ENCODE data around the gene LRRFIP2.

The LRRFIP2 gene

GRCh38 chr3:37039161-37039846 is 135.1 kb downstream of the LRRFIP2 start:
- TF ChIP-seq, protein P1, sequence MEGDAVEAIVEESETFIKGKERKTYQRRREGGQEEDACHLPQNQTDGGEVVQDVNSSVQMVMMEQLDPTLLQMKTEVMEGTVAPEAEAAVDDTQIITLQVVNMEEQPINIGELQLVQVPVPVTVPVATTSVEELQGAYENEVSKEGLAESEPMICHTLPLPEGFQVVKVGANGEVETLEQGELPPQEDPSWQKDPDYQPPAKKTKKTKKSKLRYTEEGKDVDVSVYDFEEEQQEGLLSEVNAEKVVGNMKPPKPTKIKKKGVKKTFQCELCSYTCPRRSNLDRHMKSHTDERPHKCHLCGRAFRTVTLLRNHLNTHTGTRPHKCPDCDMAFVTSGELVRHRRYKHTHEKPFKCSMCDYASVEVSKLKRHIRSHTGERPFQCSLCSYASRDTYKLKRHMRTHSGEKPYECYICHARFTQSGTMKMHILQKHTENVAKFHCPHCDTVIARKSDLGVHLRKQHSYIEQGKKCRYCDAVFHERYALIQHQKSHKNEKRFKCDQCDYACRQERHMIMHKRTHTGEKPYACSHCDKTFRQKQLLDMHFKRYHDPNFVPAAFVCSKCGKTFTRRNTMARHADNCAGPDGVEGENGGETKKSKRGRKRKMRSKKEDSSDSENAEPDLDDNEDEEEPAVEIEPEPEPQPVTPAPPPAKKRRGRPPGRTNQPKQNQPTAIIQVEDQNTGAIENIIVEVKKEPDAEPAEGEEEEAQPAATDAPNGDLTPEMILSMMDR (conservative IDR thresholded peaks at IDR 0.05), result no peak
- no peak for TF ChIP-seq ZFX (IDR thresholded peaks at IDR 0.05)
- H3K27ac ChIP-seq, result no peak overlapping the region

DNA sequence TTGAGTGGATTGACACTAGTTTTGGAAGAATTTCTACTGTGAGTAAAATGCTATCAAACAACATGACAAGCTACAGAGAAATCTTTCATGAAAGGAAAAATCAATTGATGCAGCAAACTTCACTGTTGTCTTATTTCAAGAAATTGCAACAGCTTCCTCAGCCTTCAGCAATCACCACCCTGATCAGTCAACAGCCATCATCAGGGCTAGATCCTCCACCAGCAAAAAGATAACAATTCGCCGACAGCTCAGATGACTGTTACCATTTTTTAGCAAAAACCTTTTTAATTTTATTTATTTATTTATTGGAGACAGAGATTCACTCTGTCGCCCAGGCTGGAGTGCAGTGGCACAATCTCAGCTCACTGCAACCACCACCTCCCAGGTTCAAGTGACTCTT is 137.0 kb downstream of the LRRFIP2 start:
- TF ChIP-seq ZFX (IDR thresholded peaks at IDR 0.05), result no peak
- TF ChIP-seq, protein P1 (conservative IDR thresholded peaks at IDR 0.05), result no peak
- H3K27ac ChIP-seq, result no peak overlapping the region

GRCh38 chr3:37032961-37033360 is 141.4 kb downstream of the LRRFIP2 start:
- no peak for TF ChIP-seq ZFX (IDR thresholded peaks at IDR 0.05)
- TF ChIP-seq, protein P1 (conservative IDR thresholded peaks at IDR 0.05), result no peak
- H3K27ac ChIP-seq, result no peak overlapping the region

DNA sequence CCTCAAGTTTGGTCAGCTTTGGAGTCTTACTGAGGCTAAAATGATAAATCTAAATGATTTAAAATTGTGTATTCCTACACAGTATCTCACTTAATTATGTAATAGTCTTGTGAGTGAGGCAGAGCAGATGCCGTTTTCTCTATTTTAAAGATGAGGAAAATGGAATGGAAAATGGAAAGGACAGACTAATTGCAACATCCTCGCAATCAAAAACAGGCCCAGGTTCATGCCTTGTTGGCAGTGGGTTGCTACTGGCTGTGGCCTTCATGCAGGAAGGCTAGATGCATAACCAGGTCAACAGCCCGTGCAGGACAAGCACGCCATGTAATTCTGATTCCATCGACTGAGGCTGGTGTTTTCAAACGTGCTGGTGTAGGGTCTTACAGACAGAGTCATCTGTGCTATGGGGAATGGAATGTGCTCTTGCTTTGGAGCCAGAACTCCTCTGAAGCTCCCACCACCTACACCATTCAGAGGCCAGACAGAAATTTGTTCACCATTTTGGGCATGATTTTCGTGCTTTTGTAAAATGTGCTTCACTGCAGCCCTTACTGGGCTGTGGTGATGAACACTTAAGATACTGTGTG is 143.2 kb downstream of the LRRFIP2 start:
- H3K27ac ChIP-seq, result no peak overlapping the region
- no peak for TF ChIP-seq ZFX (IDR thresholded peaks at IDR 0.05)
- TF ChIP-seq, protein P1 (conservative IDR thresholded peaks at IDR 0.05), result no peak

GRCh38 chr3:37030588-37030987 is 143.8 kb downstream of the LRRFIP2 start:
- TF ChIP-seq ZFX (IDR thresholded peaks at IDR 0.05), result no peak
- TF ChIP-seq, protein P1 (conservative IDR thresholded peaks at IDR 0.05), result no peak
- no peak overlapping the region for H3K27ac ChIP-seq

DNA sequence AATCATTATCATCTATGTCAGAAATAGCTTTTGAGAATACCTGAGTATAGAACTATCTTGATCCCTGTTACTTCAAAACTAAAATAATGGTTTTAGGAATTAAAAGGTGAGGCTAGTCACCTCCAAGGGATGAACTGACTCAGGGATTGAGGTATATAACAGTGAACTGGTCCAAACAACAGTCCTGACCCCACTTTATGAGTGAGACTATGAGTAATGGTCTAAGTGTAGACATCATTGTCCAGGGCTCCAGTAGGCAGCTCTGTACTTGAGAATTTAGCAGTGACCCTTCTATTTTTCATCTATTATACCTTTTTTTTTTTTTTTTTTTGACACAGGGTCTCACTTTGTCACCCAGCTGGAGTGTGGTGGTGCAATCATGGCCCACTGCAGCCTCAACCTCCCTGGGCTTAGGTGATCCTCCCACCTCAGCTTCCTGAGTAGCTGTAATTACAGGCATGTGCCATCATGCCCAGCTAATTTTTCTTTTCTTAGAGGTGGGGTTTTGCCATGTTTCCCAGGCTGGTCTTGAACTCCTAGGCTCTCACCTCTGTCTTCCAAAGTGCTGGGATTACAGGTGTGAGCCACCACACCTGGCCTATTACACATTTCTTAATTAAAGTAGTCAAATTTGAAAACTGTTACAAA is 144.7 kb downstream of the LRRFIP2 start:
- TF ChIP-seq, protein P1 (conservative IDR thresholded peaks at IDR 0.05), result no peak
- TF ChIP-seq ZFX (IDR thresholded peaks at IDR 0.05), result no peak
- no peak overlapping the region for H3K27ac ChIP-seq

GRCh38 chr3:37029111-37029510 is 145.3 kb downstream of the LRRFIP2 start:
- TF ChIP-seq, protein P1 (conservative IDR thresholded peaks at IDR 0.05), result no peak
- TF ChIP-seq ZFX (IDR thresholded peaks at IDR 0.05), result no peak
- H3K27ac ChIP-seq, result peak overlapping the region; percentile 10; the same call in 1 of the 2 replicates

Measured in C4-2B (cell line).